ENCODE measurements around the gene RPH3AL. TPM values are rescaled to one million over a fixed set of nuclear protein-coding genes. Genes with fewer than 3 reads are reported as not detected.
A peak's percentile ranks its signal among the peaks of the same experiment; 100 is the strongest.

The RPH3AL gene
- polyA plus RNA-seq, 3 donors = 0.71 to 1.9 (median 1.5) TPM

DNA sequence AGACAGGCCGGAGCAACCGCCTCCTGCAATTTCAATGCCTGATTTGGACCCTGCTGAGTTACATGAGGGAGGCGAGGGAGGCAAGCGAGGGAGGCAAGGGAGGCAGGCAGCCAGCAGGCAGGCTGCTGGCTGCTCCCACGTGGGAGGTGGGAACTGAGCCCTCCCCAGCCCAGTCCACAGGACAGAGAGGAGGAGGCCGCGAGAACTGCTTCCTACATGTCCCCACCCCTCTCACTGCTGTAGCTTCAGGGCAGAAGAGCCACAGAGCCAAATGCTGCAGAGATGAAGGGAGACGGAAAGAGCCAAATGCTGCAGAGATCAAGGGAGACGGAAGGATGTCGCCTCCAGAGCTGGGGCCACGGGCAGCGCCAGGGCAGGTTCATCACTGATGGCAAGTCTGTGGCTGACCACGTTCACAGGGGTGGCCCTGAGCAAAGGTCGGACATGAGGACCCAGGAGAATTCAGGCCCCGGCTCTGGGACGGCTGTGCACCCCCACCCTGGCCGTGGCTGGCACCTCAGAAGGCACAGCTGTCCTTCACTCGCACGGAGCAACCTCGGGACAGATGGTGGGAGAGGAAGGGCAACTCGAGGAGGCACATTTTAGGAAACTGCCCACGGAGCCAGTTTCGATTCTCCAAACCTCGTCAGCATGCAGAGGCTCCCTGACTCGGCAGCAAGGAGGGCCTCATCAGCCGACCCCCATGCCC is 21.5 kb downstream of the RPH3AL start:
- Histone ChIP-seq H3K27ac (ENCODE audit: low read depth in 1 of 2, low read length in 2 of 2) (no peak overlapping the region), H3K4me2 (replicated peaks; ENCODE audit: extremely low read depth, low read length, poor library complexity, severe bottlenecking) (peak overlapping the region; percentile 65), H3K79me2 (ENCODE audit: insufficient read depth, low read length) (no peaks in the 10 kb centered on the region), H3K4me3 (replicated peaks in 1 of 3; ENCODE audit: low read depth in 2 of 3, low read length in 3 of 3) (peak overlapping the region in 1 of 3 experiments; percentile 46), H3K36me3 (replicated peaks in 1 of 2; ENCODE audit: control insufficient read depth in 1 of 2, insufficient read depth in 2 of 2, low read length in 2 of 2) (no peaks in the 10 kb centered on the region), H3K27me3 (ENCODE audit: control insufficient read depth in 2 of 2, insufficient read depth in 2 of 2, low read length in 2 of 2) (peaks cover 0 to 24% of the 10 kb centered on the region in 2 donors), H2AFZ (ENCODE audit: insufficient read depth, low read depth, low read length, poor library complexity, severe bottlenecking) (peak overlapping the region; percentile 51), H3K9ac (ENCODE audit: insufficient read depth, low read length, poor library complexity, severe bottlenecking) (peak overlapping the region; percentile 27), H3K9me3 (replicated peaks in 1 of 2; ENCODE audit: control insufficient read depth in 1 of 2, insufficient read depth in 1 of 2, low read length in 2 of 2) (no peaks in the 10 kb centered on the region), H3K4me1 (ENCODE audit: control insufficient read depth in 1 of 2, insufficient read depth in 2 of 2, low read length in 2 of 2) (peaks cover 21 to 25% of the 10 kb centered on the region in 2 donors), H4K20me1 (ENCODE audit: insufficient read depth, low read length) (no peaks in the 10 kb centered on the region)
- 41% methylated on average over 18 of the region's 26 CpGs for WGBS (ENCODE audit: insufficient coverage)
- H3K4me3 Mint-ChIP-seq = peak overlapping the region; percentile 66 to 84
- peak; percentile 9 to 39 (median 11) for DNase-seq
- H3K27me3 Mint-ChIP-seq (ENCODE audit: low read depth in 3 of 3) = peaks cover 22 to 36% (median 36%) of the 10 kb centered on the region in 3 donors
- TF ChIP-seq, protein P1, sequence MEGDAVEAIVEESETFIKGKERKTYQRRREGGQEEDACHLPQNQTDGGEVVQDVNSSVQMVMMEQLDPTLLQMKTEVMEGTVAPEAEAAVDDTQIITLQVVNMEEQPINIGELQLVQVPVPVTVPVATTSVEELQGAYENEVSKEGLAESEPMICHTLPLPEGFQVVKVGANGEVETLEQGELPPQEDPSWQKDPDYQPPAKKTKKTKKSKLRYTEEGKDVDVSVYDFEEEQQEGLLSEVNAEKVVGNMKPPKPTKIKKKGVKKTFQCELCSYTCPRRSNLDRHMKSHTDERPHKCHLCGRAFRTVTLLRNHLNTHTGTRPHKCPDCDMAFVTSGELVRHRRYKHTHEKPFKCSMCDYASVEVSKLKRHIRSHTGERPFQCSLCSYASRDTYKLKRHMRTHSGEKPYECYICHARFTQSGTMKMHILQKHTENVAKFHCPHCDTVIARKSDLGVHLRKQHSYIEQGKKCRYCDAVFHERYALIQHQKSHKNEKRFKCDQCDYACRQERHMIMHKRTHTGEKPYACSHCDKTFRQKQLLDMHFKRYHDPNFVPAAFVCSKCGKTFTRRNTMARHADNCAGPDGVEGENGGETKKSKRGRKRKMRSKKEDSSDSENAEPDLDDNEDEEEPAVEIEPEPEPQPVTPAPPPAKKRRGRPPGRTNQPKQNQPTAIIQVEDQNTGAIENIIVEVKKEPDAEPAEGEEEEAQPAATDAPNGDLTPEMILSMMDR (IDR thresholded peaks at IDR 0.05) = no peak
- intact Hi-C loops (cut with micrococcal nuclease) = no loop called here
- H3K36me3 Mint-ChIP-seq = peaks cover 2 to 8% of the 10 kb centered on the region in 2 donors
- H3K4me1 Mint-ChIP-seq = peaks cover 33% of the 10 kb centered on the region
- peaks cover 0 to 8% (median 0%) of the 10 kb centered on the region in 7 donors for H3K9me3 Mint-ChIP-seq
- no peak overlapping the region for H3K27ac Mint-ChIP-seq

DNA sequence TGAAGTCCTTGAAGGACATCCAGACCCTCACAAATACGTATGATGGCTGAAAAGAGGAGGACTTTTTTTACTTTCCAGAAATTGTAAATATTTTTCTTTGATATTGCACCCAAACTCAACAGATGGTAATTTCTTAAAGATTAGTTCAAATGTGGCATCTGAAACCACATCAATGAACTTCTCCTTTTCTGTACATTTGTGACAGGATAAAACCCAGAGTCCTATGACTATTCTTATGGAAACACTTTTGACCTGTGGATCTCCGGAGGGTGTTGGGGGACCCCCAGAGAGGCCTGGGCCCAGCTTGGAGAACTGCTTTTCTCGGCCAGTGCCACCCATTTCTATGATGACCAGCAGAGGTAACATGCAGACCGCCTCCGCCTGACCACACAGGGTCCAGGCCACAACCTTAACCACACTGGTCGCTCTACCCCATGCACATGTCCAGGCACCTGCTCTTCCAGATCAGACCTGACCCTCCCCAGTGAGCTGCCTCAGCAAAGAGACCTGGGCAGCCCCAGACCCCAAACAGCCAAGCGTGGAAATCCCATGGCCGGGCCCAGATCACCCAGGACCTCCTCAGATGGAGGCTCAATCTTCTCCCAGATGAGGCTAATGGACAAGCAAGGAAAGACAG is 22.7 kb downstream of the RPH3AL start:
- Mint-ChIP-seq H3K27ac (no peak overlapping the region), H3K9me3 (peaks cover 0 to 3% (median 0%) of the 10 kb centered on the region in 7 donors), H3K36me3 (peaks cover 2 to 7% of the 10 kb centered on the region in 2 donors), H3K4me1 (peaks cover 29% of the 10 kb centered on the region), H3K27me3 (ENCODE audit: low read depth in 3 of 3) (peaks cover 20 to 27% (median 23%) of the 10 kb centered on the region in 3 donors), H3K4me3 (no peak overlapping the region)
- Histone ChIP-seq H4K20me1 (ENCODE audit: insufficient read depth, low read length) (no peaks in the 10 kb centered on the region), H2AFZ (ENCODE audit: insufficient read depth, low read depth, low read length, poor library complexity, severe bottlenecking) (no peak overlapping the region), H3K4me3 (replicated peaks in 1 of 3; ENCODE audit: low read depth in 2 of 3, low read length in 3 of 3) (no peak overlapping the region), H3K4me2 (replicated peaks; ENCODE audit: extremely low read depth, low read length, poor library complexity, severe bottlenecking) (no peak overlapping the region), H3K27ac (ENCODE audit: low read depth in 1 of 2, low read length in 2 of 2) (no peak overlapping the region), H3K4me1 (ENCODE audit: control insufficient read depth in 1 of 2, insufficient read depth in 2 of 2, low read length in 2 of 2) (peaks cover 21 to 24% of the 10 kb centered on the region in 2 donors), H3K36me3 (replicated peaks in 1 of 2; ENCODE audit: control insufficient read depth in 1 of 2, insufficient read depth in 2 of 2, low read length in 2 of 2) (no peaks in the 10 kb centered on the region), H3K27me3 (ENCODE audit: control insufficient read depth in 2 of 2, insufficient read depth in 2 of 2, low read length in 2 of 2) (peaks cover 0 to 12% of the 10 kb centered on the region in 2 donors), H3K9me3 (replicated peaks in 1 of 2; ENCODE audit: control insufficient read depth in 1 of 2, insufficient read depth in 1 of 2, low read length in 2 of 2) (no peaks in the 10 kb centered on the region), H3K9ac (ENCODE audit: insufficient read depth, low read length, poor library complexity, severe bottlenecking) (no peak overlapping the region), H3K79me2 (ENCODE audit: insufficient read depth, low read length) (no peaks in the 10 kb centered on the region)
- 76% methylated on average over 7 of the region's 8 CpGs for WGBS (ENCODE audit: insufficient coverage)
- DNase-seq = no peak
- intact Hi-C loops (cut with micrococcal nuclease) = no loop called here
- TF ChIP-seq, protein P1 (IDR thresholded peaks at IDR 0.05) = no peak
